Medulla oblongata (tissue), 1 donor: ENCODE data around the gene ZNF804B.

Source experiments
- DNase-seq: peaks from one replicate; pipeline ENCODE4 v3.0.0-alpha.2; 2015; ENCODE audit errors: extremely low spot score

Gene ZNF804B

GRCh38 chr7:89264126-89264525, 504.6 kb downstream of the ZNF804B start:
- DNase-seq, result no peak

DNA sequence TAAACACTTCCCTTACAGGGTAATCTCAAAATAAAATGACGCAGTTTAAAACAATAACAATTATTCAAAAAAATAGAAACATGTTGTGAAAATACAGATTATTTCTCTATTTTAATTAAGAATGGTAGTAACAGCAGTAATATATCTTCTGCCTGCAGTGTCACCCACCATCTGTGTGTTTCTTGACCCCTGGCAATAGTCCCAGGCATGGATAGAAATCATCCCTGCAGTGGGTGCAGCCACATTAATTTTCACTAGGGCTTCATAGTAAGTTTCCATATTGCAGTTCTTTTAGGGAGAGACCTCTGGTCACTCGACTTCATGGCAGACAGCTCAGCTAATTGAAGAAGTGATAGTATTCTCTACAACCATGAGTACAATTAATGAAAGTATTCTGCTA, 506.1 kb downstream of the ZNF804B start:
- no peak for DNase-seq

- DNase-seq, result no peak
These were observed 523.8 kb downstream of the ZNF804B start for GRCh38 chr7:89283302-89283701.

- no peak for DNase-seq
These were observed 549.0 kb downstream of the ZNF804B start for GRCh38 chr7:89308535-89308934.

DNA sequence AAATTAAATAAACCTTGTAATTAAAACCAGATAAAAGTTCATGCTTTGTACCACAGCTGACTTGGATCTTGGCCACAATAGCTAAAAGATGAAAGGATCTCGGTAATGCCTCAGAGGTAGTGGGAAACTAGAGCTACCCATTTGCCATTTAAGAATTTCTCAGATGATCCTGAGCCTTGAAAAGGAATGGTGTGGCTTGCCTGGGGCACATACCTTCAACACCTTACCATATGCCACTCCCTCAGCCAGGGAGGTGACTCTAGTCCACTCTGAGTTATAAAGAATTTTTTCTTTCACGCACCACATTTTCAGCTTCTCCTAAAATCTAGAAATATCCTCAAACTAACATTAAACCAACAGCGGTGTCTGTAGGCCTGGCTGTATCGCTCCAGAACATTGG, 552.4 kb downstream of the ZNF804B start:
- no peak for DNase-seq

GRCh38 chr7:89312551-89312950, 553.1 kb downstream of the ZNF804B start:
- no peak for DNase-seq

GRCh38 chr7:89316584-89317251, 557.2 kb downstream of the ZNF804B start:
- DNase-seq, result no peak

GRCh38 chr7:89332026-89332425, 572.5 kb downstream of the ZNF804B start:
- no peak for DNase-seq

GRCh38 chr7:89334797-89335196, 575.3 kb downstream of the ZNF804B start:
- no peak for DNase-seq

- DNase-seq, result no peak
These were observed 576.0 kb downstream of the ZNF804B start for GRCh38 chr7:89335490-89335889.

GRCh38 chr7:89336121-89336520, 576.6 kb downstream of the ZNF804B start:
- no peak for DNase-seq

DNA sequence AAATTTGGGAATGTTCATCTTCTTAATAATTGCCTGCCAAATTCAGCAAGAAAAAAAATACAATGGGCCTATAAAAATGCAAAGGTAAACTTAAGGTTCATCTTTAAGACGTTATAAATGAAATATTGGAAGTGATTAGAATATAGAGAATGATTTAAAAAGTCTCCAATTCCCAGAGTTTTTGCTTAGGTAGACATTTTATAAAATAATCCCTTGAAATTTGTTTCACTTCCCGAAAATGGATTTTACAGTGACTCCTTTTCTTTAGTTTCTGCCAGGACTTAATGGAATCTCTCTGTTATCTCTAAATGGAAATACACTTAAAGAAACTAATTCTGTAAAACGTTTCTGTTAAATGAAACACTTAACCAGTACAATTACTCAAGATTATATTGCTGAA, 580.2 kb downstream of the ZNF804B start:
- no peak for DNase-seq

DNA sequence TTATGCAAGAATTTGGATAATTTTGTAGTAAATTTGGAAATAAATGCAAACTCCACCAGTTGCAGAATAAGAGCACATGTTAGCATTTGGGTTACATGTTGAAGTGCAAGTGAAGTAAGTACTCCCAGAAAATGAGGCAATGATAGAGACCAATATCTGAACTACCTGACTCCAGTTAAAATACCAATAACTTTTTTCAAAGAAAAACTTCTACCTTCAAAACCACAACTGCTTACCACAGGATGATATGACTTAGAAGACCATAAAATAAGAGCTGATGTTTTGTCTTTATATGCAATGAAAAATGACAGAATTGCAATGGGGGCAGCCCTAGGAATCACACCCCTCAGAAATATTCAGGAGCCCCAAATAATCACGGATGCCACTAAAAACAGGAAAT, 597.6 kb downstream of the ZNF804B start:
- DNase-seq, result no peak

GRCh38 chr7:89377219-89377618, 617.7 kb downstream of the ZNF804B start:
- no peak for DNase-seq

GRCh38 chr7:89385411-89385810, 625.9 kb downstream of the ZNF804B start:
- DNase-seq, result no peak
